Ovary (tissue), 3 donors: ENCODE measurements around the gene CEP85.

Experiments used
- CTCF ChIP-seq, 3 donors: fragments of 450-650 bp in 2 of 3; fragments of 200-600 bp in 1 of 3; IDR thresholded peaks; one replicate each; pipeline versions ENCODE4 v1.5.1 to v1.8.0; 2016 to 2022; ENCODE audit warnings: antibody characterized with exemption in 3 of 3, mild to moderate bottlenecking in 1 of 3
- POLR2A ChIP-seq: fragments of 450-650 bp; IDR thresholded peaks from one replicate; pipeline ENCODE4 v1.6.1; 2017; ENCODE audit warnings: antibody characterized with exemption, mild to moderate bottlenecking, moderate library complexity
- donor health status: DM: no; HTN: no; CAD: no.

- TF ChIP-seq CTCF (IDR thresholded peaks at IDR 0.05) (no peak), POLR2A (no peak)
These were observed 31.4 kb downstream of the CEP85 start for GRCh38 chr1:26265405-26265804.
